Activated CD4-positive, CD25-positive, alpha-beta regulatory T cell treated with anti-CD3 and anti-CD28 coated beads, Interleukin-2, amount 50 U/mL, for 24 hours (primary cell): ENCODE data around the gene FXYD6.

ENCODE experiments used
- ATAC-seq, 2 donors: fragments of 150-1000 bp; cut with Tn5 transposase; one replicate each; pipeline ENCODE4 v1.10.0; 2021; ENCODE audit warnings: mild to moderate bottlenecking in 1 of 2, moderate library complexity in 1 of 2

FXYD6 gene

GRCh38 chr11:117910525-117910924 is 34.1 kb upstream of the FXYD6 start:
- ATAC-seq: no peak

- ATAC-seq: no peak
These were observed 33.3 kb upstream of the FXYD6 start for GRCh38 chr11:117909611-117910382.

- ATAC-seq: no peak
These were observed 32.6 kb upstream of the FXYD6 start for GRCh38 chr11:117908959-117909610.

- no peak for ATAC-seq
These were observed 31.8 kb upstream of the FXYD6 start for GRCh38 chr11:117908109-117908895.

GRCh38 chr11:117907276-117908108 is 31.0 kb upstream of the FXYD6 start:
- ATAC-seq: peak; percentile 97 to 99

- no peak for ATAC-seq
These were observed 30.3 kb upstream of the FXYD6 start for GRCh38 chr11:117906710-117907109.

GRCh38 chr11:117906126-117906525 is 29.7 kb upstream of the FXYD6 start:
- ATAC-seq: no peak

GRCh38 chr11:117905524-117905923 is 29.1 kb upstream of the FXYD6 start:
- no peak for ATAC-seq

GRCh38 chr11:117903505-117904382 is 27.3 kb upstream of the FXYD6 start:
- ATAC-seq: no peak

GRCh38 chr11:117902001-117902845 is 25.8 kb upstream of the FXYD6 start:
- no peak for ATAC-seq

- no peak for ATAC-seq
These were observed 25.1 kb upstream of the FXYD6 start for GRCh38 chr11:117901601-117902000.

GRCh38 chr11:117900720-117901440 is 24.4 kb upstream of the FXYD6 start:
- no peak for ATAC-seq

GRCh38 chr11:117900121-117900648 is 23.7 kb upstream of the FXYD6 start:
- peak; percentile 21 to 45 for ATAC-seq

GRCh38 chr11:117898059-117898458 is 21.6 kb upstream of the FXYD6 start:
- ATAC-seq: no peak

GRCh38 chr11:117892651-117893050 is 16.2 kb upstream of the FXYD6 start:
- no peak for ATAC-seq

GRCh38 chr11:117891362-117891761 is 14.9 kb upstream of the FXYD6 start:
- ATAC-seq: no peak

GRCh38 chr11:117888139-117888566 is 11.7 kb upstream of the FXYD6 start:
- no peak for ATAC-seq

GRCh38 chr11:117887431-117888138 is 11.1 kb upstream of the FXYD6 start:
- no peak for ATAC-seq

- no peak for ATAC-seq
These were observed 9.3 kb upstream of the FXYD6 start for GRCh38 chr11:117885777-117886176.
